Ovary (tissue), 3 donors: ENCODE measurements around the gene NLRP14.

Source experiments
- POLR2A ChIP-seq: fragments of 450-650 bp; IDR thresholded peaks from one replicate; pipeline ENCODE4 v1.6.1; 2017; ENCODE audit warnings: antibody characterized with exemption, mild to moderate bottlenecking, moderate library complexity
- TF ChIP-seq, protein P1 (sequence below), 3 donors: fragments of 450-650 bp in 2 of 3; fragments of 200-600 bp in 1 of 3; IDR thresholded peaks; one replicate each; pipeline versions ENCODE4 v1.5.1 to v1.8.0; 2016 to 2022; ENCODE audit warnings: antibody characterized with exemption in 3 of 3, mild to moderate bottlenecking in 1 of 3
- donor health status: DM: no; HTN: no; CAD: no.

DNA sequence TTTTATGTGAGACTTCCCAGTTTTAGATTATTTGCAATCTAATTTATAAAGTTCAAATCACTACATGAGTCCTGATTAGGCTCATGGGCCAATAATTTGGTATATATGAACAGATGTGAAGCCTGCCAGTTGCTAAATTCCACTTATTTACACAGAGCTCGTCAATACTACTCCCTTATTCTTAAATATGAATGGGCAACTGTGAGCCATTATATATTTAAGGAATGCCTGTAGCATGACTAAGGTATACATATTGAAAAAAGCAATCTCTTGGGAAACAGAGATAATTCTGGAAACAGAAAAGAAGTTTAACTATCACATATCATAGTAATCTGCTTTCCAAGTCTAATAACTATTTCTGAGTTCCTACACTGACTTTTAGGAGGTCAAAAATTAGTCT, 95.5 kb downstream of the NLRP14 start:
- TF ChIP-seq, protein P1, sequence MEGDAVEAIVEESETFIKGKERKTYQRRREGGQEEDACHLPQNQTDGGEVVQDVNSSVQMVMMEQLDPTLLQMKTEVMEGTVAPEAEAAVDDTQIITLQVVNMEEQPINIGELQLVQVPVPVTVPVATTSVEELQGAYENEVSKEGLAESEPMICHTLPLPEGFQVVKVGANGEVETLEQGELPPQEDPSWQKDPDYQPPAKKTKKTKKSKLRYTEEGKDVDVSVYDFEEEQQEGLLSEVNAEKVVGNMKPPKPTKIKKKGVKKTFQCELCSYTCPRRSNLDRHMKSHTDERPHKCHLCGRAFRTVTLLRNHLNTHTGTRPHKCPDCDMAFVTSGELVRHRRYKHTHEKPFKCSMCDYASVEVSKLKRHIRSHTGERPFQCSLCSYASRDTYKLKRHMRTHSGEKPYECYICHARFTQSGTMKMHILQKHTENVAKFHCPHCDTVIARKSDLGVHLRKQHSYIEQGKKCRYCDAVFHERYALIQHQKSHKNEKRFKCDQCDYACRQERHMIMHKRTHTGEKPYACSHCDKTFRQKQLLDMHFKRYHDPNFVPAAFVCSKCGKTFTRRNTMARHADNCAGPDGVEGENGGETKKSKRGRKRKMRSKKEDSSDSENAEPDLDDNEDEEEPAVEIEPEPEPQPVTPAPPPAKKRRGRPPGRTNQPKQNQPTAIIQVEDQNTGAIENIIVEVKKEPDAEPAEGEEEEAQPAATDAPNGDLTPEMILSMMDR (IDR thresholded peaks at IDR 0.05), result no peak
- no peak for TF ChIP-seq POLR2A
